GM18909 (cell line): ENCODE data around the gene SUSD3.
A peak's percentile ranks its signal among the peaks of the same experiment; 100 is the strongest.
"Not testable (repeated sequence)": the region's sequence is repeated elsewhere in the genome, so short reads cannot be mapped to it uniquely, and the experiment has no call there.

Experiments
- ATAC-seq: cut with Tn5 transposase; IDR thresholded peaks from one replicate; pipeline ENCODE4 v1.9.1; 2021; ENCODE audit warnings: mild to moderate bottlenecking; ENCODE audit not compliant: unreplicated experiment, poor library complexity

Gene SUSD3

DNA sequence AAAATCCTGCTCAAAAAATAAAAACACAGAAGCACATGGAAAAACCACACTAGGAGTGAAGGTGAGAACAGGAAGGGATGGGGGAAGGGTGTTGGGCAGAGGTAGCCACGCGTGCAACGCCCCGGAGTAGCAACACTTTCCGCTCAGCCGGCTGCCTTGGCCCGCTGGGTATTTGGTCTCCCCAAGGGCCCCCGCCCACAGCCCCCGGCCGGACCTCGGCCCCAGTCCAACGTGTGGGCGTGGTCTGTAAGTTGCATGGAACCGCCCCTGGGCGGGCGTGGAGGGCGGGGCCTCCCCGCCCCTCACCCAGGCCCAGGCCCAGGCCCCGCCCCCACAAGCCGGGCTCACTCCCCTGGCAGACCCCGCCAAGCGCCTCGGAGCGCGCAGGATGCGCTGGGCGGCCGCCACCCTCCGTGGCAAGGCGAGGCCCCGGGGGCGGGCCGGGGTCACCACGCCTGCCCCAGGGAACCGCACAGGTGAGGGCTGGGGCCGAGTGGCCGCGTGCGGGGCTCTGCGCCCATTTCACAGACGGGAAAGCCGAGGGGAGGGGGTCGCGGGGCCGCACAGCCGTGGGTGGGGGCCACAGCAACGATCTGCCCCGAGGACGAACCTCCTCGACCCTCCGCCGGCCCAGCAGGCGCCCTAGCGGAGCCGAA is at the start of gene SUSD3:
Gene SUSD3, plus strand, starts transcription at position 347 of the 656 bp plus-strand sequence. Its CDS starts 42 bp downstream, at position 389.
- ATAC-seq = peak; percentile 53

DNA sequence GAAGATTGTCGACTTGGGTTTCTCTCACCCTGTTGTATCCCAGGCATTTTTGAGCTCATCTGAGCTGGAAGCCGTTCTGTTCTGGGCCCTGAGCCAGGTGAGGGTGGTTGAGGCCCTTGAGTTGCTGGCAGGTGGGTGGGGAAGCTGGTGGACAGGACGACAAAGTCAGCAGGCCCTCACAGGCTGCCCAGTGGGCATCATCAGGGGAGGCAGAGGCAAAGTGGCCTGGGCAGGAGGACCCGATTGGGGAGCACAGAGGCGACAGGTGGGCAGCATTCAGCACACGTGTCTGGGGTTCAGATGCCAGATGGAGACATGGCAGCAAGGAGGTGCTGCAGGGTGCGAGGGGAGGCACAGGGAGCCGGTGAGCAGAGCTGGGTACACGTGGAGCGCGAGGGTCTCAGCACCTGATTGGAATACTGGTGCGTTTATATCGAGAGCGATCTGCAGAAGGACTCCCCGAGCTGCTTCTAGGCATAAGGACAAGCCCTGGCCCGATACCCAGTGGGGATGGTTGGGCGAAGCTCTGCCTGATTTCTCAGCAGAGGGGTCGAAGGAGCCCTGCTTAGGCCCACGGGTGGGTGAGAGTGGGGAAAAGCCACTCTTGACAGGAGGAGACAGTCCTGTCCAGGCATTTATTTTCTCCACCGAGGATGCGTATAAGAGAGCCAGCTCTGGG is 49.0 kb upstream of the SUSD3 start:
- no peak for ATAC-seq

DNA sequence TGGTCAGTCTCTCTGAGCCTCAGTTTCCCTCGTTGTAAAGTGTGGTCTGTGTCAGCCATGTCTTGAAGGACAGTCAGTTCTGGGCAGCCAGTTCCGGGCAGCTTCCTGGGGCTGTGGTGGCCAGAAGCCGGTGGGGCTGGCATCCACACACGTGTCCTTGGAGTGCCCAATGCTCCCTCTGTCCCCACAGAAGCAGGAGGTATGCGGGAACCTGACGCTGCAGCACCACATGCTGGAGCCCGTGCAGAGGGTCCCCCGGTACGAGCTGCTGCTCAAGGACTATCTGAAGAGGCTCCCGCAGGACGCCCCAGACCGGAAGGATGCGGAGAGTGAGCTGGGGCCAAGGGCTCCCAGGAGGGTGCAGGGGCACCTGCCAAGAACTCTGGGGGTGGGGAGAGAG is 48.4 kb upstream of the SUSD3 start:
- ATAC-seq = no peak

DNA sequence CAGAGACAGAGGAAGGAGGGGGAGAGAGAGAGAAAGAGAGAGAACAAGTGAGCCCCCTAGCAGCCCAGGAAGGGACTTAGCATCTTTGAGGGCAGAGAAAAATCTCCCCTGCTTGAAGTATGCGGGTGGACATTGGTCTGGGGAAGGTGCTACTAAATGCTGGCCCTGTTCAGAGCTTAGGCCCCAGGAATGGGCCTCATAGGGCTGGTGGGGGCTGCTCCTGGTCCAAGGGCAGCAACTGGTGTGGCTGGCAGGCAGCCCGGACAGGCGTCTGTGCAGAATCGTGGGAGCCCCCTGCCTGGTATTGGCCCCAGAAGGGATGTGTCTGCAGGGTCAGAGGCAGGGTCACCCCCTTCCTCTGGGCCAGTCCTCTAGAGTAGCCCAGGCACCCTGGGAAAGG is 47.8 kb upstream of the SUSD3 start:
- ATAC-seq = no peak

DNA sequence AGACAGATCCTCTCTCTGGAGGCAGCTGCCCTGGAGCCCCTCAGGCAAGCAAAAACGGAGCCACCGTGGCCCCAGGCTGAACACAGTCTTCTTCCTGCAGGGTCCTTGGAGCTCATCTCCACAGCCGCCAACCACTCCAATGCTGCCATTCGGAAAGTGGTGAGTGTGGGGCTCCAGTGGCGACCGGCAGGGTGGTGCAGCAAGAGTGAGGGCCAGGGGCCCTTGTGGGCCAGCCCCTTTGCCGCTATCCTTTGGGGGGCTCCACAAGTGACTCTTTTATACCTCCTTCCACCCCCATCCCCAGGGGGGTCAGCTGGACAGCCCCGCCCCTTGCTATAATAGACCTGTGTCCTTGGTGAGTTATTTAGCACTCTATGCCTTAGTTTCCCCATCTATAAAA is 47.4 kb upstream of the SUSD3 start:
- ATAC-seq = no peak

DNA sequence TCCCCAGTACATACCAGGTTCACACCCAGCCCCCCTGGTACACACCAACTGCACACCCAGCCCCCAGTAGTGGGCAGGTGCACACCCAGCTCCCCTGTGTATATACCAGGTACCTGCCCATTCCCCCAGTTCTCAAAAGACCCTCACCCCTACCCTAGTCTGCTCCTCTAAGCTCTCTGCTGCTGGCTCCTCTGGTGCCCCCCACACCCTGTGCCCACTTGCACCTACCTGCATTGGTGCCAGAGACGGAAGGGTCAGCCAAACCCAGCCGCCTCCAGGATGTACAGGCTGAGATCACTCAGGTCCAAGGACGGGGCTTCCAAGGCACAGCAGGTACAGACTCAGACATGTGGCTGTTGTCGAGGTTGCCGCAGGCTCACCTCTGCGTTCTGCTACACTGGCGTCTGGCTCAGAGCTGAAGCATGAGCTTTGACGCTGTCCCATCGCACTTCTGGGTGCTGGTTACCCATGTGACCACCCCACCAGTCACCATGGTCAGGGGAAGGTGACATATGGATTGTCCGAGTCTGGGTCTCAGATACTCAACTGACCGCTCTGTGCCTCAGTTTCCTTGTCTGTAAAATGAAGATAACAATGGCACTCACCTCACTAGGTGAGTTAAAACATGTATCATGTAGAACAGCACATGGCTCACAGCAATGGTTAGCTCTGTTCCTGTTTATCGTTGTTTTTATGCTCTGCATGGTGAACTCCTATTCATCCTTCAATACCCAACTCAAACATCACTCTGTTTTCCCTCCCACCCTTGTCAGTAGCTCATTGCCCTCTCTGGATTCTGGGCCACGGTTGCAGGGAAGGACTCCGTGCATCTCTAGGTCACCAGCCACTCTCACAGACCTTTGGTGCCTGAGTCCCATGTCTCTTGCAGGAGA is 45.3 kb upstream of the SUSD3 start:
- ATAC-seq = no peak

DNA sequence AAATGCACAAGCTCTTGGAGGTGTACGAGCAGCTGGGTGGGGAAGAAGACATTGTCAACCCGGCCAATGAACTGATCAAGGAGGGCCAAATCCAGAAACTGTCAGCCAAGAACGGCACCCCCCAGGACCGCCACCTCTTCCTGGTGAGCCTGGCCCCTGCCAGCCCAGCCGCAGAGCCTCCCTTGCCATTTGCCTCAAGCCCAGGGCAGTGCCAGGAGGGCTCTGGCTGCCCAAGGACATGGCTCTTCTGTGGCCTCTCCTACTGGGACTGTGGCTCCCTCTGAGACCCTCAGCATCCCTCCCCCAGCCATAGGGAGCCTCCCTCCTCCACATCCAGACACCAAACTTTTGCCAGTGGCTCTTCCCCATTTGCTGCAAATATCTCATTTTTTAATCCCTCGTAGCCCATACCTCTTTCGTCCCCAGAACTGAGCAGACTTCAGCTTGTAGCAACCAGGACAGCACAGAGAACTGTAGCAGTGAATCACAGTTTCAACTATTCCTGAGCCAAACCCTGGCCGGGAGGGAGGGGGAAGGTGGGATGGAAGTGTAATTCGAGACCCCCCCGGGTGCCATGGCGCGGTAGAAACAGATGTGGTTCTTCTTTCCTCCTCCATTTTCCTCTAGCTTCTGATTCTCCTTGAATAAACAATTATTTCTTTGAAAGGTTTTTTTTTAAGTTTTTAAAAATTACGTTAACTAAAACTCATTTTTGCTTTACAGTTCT is 44.5 kb upstream of the SUSD3 start:
- ATAC-seq = no peak

DNA sequence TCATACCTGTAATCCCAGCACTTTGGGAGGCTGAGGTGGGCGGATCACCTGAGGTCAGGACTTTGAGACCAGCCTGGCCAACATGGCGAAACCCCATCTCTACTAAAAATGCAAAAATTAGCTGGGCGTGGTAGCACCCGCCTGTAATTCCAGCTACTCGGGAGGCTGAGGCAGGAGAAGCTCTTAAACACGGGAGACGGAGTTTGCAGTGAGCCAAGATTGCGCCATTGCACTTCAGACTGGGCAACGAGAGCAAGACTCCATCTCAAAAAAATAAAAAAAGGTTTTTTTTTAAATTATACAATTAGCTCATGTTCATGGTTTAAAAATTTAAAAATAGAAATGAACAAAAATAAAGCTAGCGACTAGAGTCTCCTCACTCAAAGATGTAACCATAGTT is 43.3 kb upstream of the SUSD3 start:
- not testable (repeated sequence) for ATAC-seq

DNA sequence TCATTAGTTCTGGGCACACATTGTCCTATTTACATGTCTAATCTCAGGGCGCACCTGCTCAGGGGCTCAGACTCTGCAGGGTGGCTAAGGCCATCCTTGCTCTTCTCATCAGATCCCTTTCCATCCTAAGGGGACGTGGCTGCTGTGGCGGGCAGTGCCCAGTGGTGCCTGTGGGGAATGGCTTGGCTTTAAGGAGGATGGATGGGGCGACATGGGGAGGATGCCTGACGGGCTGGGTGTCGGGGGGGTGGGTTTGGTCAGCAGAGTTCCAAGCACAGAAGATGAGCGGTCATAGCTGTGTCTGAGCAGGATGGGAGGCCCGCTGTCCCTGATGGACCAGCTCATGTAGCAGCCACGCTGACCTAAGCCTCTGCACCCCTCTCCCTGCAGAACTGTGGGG is 40.9 kb upstream of the SUSD3 start:
- ATAC-seq = no peak

DNA sequence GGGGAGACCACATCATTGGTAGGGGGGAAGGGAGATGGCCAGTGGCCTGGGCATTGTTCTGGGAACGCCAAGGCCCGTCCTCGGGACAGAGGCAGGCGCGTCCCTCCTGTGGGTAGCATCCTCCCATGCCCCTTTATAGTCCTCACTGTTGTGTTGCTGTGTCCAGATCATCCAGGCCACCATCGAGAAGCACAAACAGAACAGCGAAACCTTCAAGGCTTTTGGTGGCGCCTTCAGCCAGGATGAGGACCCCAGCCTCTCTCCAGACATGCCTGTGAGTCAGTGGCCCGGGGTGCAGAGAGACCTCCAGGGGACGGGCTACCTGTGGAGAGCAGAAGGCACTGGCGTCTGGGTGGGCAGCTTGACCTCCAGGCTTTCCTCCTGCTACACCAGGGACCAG is 38.4 kb upstream of the SUSD3 start:
- no peak for ATAC-seq

DNA sequence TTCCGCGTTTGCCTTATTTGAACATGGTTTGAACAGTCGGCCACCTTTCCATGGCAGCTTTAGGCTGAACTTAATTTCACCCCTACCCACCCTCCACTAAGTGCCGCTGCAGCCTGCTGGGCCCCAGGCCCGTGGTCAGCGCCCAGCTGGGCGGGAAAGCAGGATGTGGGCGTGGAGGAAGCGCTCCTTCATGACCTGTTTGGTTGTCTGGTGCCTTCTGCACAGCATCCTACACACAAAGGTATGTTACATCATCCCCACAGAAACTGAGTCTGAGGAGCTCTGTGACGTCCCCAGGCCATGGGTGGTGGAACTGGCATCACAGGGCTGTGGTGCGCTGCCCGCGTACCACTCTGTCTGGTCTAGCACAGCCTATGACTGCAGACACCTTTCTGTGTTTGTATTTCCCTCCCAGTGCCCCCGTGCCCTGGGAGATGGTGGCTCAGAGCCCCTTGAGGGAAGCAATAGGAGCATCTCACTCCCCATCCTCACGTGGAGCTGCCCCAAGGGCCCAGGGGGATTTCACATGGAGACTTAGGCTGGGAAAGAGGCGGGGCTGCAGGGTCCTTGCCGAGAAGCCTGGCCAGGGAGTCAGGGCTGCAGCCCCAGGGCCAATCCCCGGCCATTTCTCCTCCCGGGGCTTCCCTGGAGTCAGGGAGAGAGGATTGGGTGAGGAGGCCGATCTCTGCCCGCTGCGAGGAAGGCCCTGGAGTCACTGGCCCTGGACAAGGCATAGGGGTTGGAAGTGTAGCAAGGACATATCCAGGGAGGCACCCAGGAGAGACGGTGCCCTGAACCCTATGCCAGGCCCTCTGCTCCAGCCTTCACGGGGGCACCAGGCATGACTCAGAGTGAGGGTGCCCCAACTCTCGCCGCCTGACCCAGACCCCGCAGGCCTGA is 37.5 kb upstream of the SUSD3 start:
- no peak for ATAC-seq

DNA sequence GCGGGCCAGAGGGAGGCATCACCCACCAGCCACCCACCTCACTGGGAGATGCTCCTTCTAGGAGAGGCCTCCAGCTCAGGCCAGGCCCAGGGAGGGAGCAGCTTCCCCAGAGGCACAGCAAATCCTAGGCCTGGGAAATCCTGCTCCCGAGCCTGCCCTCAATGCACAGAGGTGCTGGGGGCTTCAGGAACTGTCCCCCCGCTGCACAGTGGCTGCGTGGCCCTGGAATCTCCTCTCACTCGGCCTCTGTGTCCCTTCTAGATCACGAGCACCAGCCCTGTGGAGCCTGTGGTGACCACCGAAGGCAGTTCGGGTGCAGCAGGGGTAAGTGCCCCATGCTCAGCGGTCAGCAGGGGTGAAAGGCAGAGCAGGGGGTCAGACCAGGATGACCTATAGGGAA is 36.4 kb upstream of the SUSD3 start:
- no peak for ATAC-seq

DNA sequence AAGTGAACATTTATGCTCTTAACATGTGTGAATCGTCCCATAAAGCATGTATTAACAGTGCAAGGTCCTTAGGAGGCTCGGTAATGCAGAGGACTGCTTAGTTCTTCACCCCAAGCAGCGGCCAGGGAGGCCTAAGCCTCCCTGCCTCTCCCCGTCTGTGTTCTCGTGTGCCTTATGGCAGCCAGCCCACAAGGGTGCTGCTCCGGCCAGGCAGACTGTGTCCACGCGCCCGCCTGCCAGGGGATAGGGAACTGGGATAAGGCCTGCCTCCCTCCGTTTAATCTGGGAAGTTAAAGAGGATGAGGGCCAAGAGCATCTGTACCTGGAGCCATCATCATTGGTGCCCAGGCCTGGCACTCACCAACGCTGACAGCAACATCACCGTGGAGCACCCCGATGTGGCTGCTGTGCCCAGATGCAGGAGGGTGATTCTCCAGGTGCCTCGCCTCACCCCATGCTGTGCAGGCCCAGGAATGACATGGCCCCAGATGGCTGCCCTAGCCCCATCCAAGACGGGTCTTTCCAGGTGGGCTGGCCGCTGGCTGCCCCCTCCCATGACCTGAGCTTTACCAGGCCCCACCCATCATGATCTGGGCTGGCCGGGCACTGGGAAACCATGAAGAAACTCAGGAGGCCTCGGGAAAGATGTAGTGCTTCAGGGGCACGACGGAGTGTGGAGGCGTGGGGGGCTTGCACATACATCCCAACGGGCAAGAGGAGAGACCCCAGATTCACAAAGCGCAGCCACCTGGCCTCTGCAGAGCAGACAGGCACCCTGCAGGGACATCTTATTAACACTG is 35.6 kb upstream of the SUSD3 start:
- no peak for ATAC-seq

DNA sequence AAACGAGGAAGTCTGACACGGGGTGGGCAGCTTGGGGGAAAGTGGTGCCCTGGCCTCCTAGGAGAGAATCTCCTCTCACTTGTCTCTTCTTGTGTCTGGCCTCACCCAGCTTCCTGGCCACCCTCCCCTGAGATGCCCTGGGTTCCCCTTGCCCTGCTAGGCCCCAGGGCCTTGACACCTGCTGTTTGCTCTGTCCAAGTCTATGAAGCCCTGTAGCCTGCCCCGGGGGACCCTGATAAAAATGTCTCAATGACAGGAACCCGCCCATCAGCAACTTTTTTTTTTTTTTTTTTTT is 35.0 kb upstream of the SUSD3 start:
- ATAC-seq = no peak

DNA sequence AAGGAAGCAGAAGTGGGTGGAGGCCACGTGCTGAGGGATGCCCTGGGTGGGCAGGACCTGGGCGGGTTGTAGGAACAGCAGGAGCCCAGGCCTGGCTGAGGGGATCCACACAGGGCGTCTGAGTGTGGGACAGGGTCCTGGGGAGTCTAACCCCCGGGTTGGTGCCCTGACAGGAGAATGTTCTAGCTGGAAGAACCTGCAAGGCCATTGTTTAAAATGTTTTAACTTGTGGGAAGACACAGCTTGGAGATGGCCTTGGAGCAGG is 33.9 kb upstream of the SUSD3 start:
- no peak for ATAC-seq

DNA sequence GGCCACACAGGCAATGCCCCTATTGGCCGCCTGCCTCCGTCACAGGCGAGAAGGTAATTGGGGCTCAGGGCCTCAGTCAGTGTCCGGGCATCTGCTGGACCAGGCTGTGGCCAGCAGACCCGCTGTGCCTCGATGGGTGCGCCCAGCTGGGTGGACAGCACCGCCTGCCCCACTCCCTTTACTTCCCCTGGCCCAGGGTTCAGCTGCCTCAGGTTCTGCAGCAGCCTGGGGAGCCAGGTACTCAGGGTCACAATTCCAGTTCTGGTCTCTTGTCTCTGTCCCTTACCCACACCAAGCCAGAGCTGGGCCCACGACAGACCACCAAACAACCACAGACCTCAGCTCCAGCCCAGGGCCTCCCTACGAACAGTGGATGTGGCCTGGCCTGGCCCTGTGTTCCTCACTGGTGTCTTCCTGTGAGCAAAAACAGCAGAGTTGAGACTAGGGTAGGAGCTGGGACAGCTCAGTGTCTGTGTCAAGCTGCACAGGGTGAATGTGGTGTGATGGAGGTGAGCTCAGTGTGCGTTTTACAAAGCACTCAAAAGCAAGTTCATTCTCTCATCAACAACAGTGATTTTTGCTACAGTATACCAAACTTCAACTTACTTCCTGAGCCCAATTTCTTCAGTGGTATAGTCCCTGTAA is 33.4 kb upstream of the SUSD3 start:
- ATAC-seq = no peak

DNA sequence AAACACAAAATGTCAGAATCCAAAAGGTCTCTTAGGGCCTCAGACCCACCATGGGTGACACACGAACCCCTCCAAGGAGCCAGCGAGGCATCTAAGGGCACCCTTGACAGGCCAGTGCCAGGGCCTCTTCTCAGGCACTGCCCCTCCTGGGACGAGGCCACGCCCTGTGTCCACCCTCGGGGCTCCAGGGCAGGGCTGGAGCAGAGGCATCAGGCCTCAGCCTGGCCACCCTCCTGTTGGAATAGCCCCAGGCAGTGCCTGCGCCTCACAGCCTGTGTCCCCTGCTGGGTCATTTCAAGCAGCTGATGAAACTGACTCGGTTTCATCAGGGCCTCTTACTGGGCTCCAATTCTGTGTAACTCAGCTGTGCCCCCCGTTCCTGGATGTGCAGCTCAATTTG is 32.8 kb upstream of the SUSD3 start:
- ATAC-seq = no peak

DNA sequence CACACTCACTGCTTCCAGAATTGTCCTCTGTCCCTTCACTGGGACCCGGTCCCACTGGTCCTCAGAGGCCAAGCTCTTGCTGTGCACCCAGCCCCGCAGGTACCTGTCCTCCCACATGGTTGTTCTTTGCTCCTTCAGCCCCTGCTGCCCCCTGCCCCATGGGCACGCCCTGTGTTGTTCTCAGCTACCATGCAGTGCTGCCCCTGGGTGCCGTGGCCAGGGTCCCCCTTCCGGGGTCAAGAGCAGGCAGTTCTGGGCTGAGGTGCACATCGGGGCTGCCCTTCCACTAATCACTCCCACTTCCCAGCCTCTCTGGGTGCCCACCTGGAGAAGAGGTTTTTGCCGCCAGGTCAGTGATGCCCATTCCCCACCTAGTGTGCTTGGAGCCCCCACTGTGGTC is 31.9 kb upstream of the SUSD3 start:
- ATAC-seq = no peak

DNA sequence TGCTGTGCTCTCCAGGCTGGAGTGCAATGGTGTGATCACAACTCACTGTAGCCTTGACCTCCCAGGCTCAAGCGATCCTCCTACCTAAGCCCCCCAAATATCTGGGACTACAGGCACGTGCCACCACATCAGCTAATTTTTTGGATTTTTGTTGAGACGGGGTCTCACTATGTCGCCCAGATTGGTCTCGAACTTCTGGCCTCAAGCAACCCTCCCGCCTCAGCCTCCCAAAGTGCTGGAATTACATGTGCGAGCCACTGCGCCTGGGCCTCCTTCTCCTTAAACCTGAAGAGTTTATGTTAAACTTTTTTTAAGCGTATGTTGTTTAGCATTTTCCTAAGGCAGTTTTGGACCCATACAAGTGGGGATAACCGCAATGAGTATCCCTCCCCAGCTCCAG is 30.8 kb upstream of the SUSD3 start:
- ATAC-seq = no peak
